Ishikawa (cell line): ENCODE measurements around the gene MITF.

ENCODE experiments used
- CEBPB ChIP-seq: IDR thresholded peaks from 2 replicates; pipeline ENCODE4 v1.6.1; 2012
- CREB1 ChIP-seq: IDR thresholded peaks from 2 replicates; pipeline ENCODE4 v1.6.1; 2012; ENCODE audit warnings: low read depth
- EGR1 ChIP-seq: IDR thresholded peaks from 2 replicates; pipeline ENCODE4 v1.6.1; 2012
- EP300 ChIP-seq: IDR thresholded peaks from 2 replicates; pipeline ENCODE4 v1.6.1; 2012; ENCODE audit warnings: borderline replicate concordance
- FOXM1 ChIP-seq: IDR thresholded peaks from 2 replicates; pipeline ENCODE4 v1.6.1; 2012; ENCODE audit warnings: low read depth, borderline replicate concordance
- MAX ChIP-seq: IDR thresholded peaks from 2 replicates; pipeline ENCODE4 v1.6.1; 2012
- NFIC ChIP-seq: IDR thresholded peaks from 2 replicates; pipeline ENCODE4 v1.6.1; 2012
- RAD21 ChIP-seq: IDR thresholded peaks from 2 replicates; pipeline ENCODE4 v1.6.1; 2012; ENCODE audit warnings: low read depth
- REST ChIP-seq: IDR thresholded peaks from 2 replicates; pipeline ENCODE4 v1.6.1; 2012; ENCODE audit warnings: low read depth, mild to moderate bottlenecking
- TAF1 ChIP-seq: IDR thresholded peaks from 2 replicates; pipeline ENCODE4 v1.6.1; 2012; ENCODE audit warnings: low read depth, mild to moderate bottlenecking
- TCF12 ChIP-seq: IDR thresholded peaks from 2 replicates; pipeline ENCODE4 v1.6.1; 2012; ENCODE audit warnings: low read depth
- TEAD4 ChIP-seq: IDR thresholded peaks from 2 replicates; pipeline ENCODE4 v1.6.1; 2012
- USF1 ChIP-seq: IDR thresholded peaks from 2 replicates; pipeline ENCODE4 v1.6.1; 2012
- YY1 ChIP-seq: IDR thresholded peaks from 2 replicates; pipeline ENCODE4 v1.6.1; 2012; ENCODE audit warnings: low read depth
- ZBTB7A ChIP-seq: IDR thresholded peaks from 2 replicates; pipeline ENCODE4 v1.6.1; 2012; ENCODE audit warnings: low read depth

Gene MITF

GRCh38 chr3:69739204-69740102 is at the start of gene MITF:
MITF (plus strand) TSS chr3:69739464; CDS start chr3:69739598, 134 bp downstream.
- no peak; the same call in 1 of the 2 replicates for TF ChIP-seq TCF12
- no peak for TF ChIP-seq CEBPB
- no peak for TF ChIP-seq FOXM1
- TF ChIP-seq ZBTB7A: peak; percentile 71; the same call in 1 of the 2 replicates
- 0 out of 2 replicates have a peak, but pooled peaks have one; percentile 37 for TF ChIP-seq YY1
- TF ChIP-seq MAX: peak; percentile 73; the same call in 1 of the 2 replicates
- TF ChIP-seq TAF1: peak; percentile 52; the same call in 1 of the 2 replicates
- TF ChIP-seq USF1: peak; percentile 71

GRCh38 chr3:69691860-69692259 is 47.4 kb upstream of the MITF start:
- TF ChIP-seq REST: no peak
- no peak for TF ChIP-seq ZBTB7A
- TF ChIP-seq USF1: no peak
- TF ChIP-seq FOXM1: no peak
- TF ChIP-seq EGR1: no peak
- no peak for TF ChIP-seq RAD21
- TF ChIP-seq CREB1: no peak
- no peak for TF ChIP-seq TCF12
- TF ChIP-seq MAX: no peak
- no peak for TF ChIP-seq NFIC
- no peak for TF ChIP-seq YY1
- no peak for TF ChIP-seq CEBPB

- no peak for TF ChIP-seq EGR1
- TF ChIP-seq CEBPB: no peak
- TF ChIP-seq TAF1: no peak
- TF ChIP-seq FOXM1: no peak
- no peak for TF ChIP-seq YY1
- no peak for TF ChIP-seq REST
- TF ChIP-seq TCF12: no peak
- TF ChIP-seq USF1: no peak
- no peak for TF ChIP-seq CREB1
- no peak for TF ChIP-seq MAX
- no peak for TF ChIP-seq TEAD4
- TF ChIP-seq EP300: no peak
- no peak for TF ChIP-seq NFIC
These were observed 46.5 kb upstream of the MITF start for GRCh38 chr3:69692761-69693160.

- TF ChIP-seq CREB1 (no peak), EGR1 (no peak), MAX (no peak), TAF1 (no peak), RAD21 (no peak), EP300 (no peak), USF1 (no peak), FOXM1 (no peak), REST (no peak), NFIC (no peak), CEBPB (no peak), YY1 (no peak), TEAD4 (no peak), ZBTB7A (no peak), TCF12 (no peak)
These were observed 43.8 kb upstream of the MITF start for GRCh38 chr3:69695443-69695842.
